B cell (primary cell): Measurements from ENCODE around the gene ILF3. TPM values are rescaled to one million over a fixed set of nuclear protein-coding genes. Genes with fewer than 3 reads are reported as not detected.

Experiments
- ATAC-seq: fragments of 200-7000 bp; cut with Tn5 transposase; one replicate; pipeline ENCODE4 v1.10.0; 2021; ENCODE audit warnings: low read depth, mild to moderate bottlenecking, moderate number of reproducible peaks, moderate library complexity
- CTCF ChIA-PET: fragments of 350-600 bp; sonication (Branson Sonifier 250); formaldehyde crosslinking; loops from one replicate; lab custom pipeline; 2021; ENCODE audit warnings: antibody characterized with exemption, inconsistent platforms; lab: Charles Lee
- POLR2A ChIA-PET: fragments of 350-600 bp; sonication (Branson Sonifier 250); formaldehyde crosslinking; loops from one replicate; lab custom pipeline; 2021; ENCODE audit warnings: antibody characterized with exemption; lab: Charles Lee
- DNase-seq: peaks from one replicate; pipeline ENCODE4 v3.0.0; 2013
- H2AFZ ChIP-seq: 2 replicates; pipeline ENCODE4 v1.6.1; 2012; ENCODE audit warnings: mild to moderate bottlenecking, low read depth, low read length; ENCODE audit not compliant: insufficient read depth, poor library complexity, severe bottlenecking
- H3K27ac ChIP-seq, 2 donors: 1 replicate in 1 of 2; 2 replicates in 1 of 2; pipeline ENCODE4 v1.5.1; 2012 to 2013; ENCODE audit warnings: low read length in 2 of 2, mild to moderate bottlenecking in 2 of 2, moderate library complexity in 1 of 2
- H3K27me3 ChIP-seq, 4 experiments: fragments of 200-600 bp in 1 of 4; sonication (generic) in 1 of 4; replicated peaks in 1 of 4; 1 replicate in 2 of 4; 2 replicates in 2 of 4; pipeline versions ENCODE4 v1.6.1 to v1.7.0; 2013 to 2016; ENCODE audit warnings: low read length in 3 of 4, mild to moderate bottlenecking in 2 of 4, mixed read lengths in 1 of 4, moderate library complexity in 1 of 4; ENCODE audit not compliant: insufficient read depth in 4 of 4, control insufficient read depth in 3 of 4; ENCODE audit errors: control extremely low read depth in 1 of 4
- H3K36me3 ChIP-seq, 2 experiments: replicated peaks in 1 of 2; 1 replicate in 1 of 2; 2 replicates in 1 of 2; pipeline versions ENCODE4 v1.6.1 to v1.7.1; 2013; ENCODE audit warnings: low read length in 1 of 2; ENCODE audit not compliant: insufficient read depth in 2 of 2, control insufficient read depth in 1 of 2; ENCODE audit errors: control extremely low read depth in 1 of 2, extremely low read depth in 1 of 2
- H3K4me1 ChIP-seq, 2 donors: fragments of 200-600 bp in 1 of 2; sonication (generic) in 1 of 2; 1 replicate in 1 of 2; 2 replicates in 1 of 2; pipeline versions ENCODE4 v1.5.1 to v1.6.1; 2013 to 2017; ENCODE audit warnings: low read length in 2 of 2; ENCODE audit not compliant: control insufficient read depth in 2 of 2, insufficient read depth in 2 of 2
- H3K4me2 ChIP-seq: replicated peaks from 2 replicates; pipeline ENCODE3; 2012; ENCODE audit warnings: mild to moderate bottlenecking, low read depth, low read length; ENCODE audit not compliant: poor library complexity, severe bottlenecking
- H3K4me3 ChIP-seq, 5 experiments: fragments of 200-600 bp in 1 of 5; sonication (generic) in 1 of 5; 1 replicate in 3 of 5; 2 replicates in 2 of 5; pipeline versions ENCODE4 v1.5.1 to v1.7.0; 2011 to 2016; ENCODE audit warnings: low read length in 4 of 5, mild to moderate bottlenecking in 4 of 5, low read depth in 2 of 5, control low read depth in 1 of 5, moderate library complexity in 1 of 5; ENCODE audit not compliant: insufficient read depth in 1 of 5; ENCODE audit errors: control extremely low read depth in 1 of 5, extremely low read depth in 1 of 5
- H3K79me2 ChIP-seq: fragments of 200-600 bp; sonication (generic); one replicate; pipeline ENCODE4 v1.6.0; 2016; ENCODE audit warnings: low read length; ENCODE audit not compliant: control insufficient read depth, insufficient read depth
- H3K9ac ChIP-seq: fragments of 200-600 bp; sonication (generic); 2 replicates; pipeline ENCODE4 v1.6.1; 2017; ENCODE audit warnings: mild to moderate bottlenecking, low read length, moderate library complexity
- H3K9me3 ChIP-seq, 3 donors: one replicate each; pipeline versions ENCODE4 v1.6.1 to v1.7.1; 2013; ENCODE audit warnings: low read length in 2 of 3; ENCODE audit not compliant: control insufficient read depth in 2 of 3, insufficient read depth in 1 of 3; ENCODE audit errors: control extremely low read depth in 1 of 3
- H4K20me1 ChIP-seq: 2 replicates; pipeline ENCODE4 v1.6.0; 2012; ENCODE audit warnings: mild to moderate bottlenecking, low read length; ENCODE audit not compliant: insufficient read depth, control insufficient read depth, poor library complexity, severe bottlenecking
- H3K27ac Mint-ChIP-seq: one replicate; pipeline ENCODE4 v1.8.0; 2021; ENCODE audit warnings: mixed read lengths
- H3K27me3 Mint-ChIP-seq: one replicate; pipeline ENCODE4 v1.8.0; 2021; ENCODE audit warnings: mixed read lengths
- H3K4me1 Mint-ChIP-seq: one replicate; pipeline ENCODE4 v1.8.0; 2021; ENCODE audit warnings: mixed read lengths
- H3K4me3 Mint-ChIP-seq: one replicate; pipeline ENCODE4 v1.8.0; 2021; ENCODE audit warnings: mixed read lengths
- H3K9me3 Mint-ChIP-seq: one replicate; pipeline ENCODE4 v1.8.0; 2022; ENCODE audit warnings: mixed read lengths; ENCODE audit not compliant: insufficient read depth
- EZH2 ChIP-seq: IDR thresholded peaks from 2 replicates; pipeline ENCODE4 v1.6.1; 2012; ENCODE audit warnings: borderline replicate concordance, low read depth, mild to moderate bottlenecking, moderate library complexity, low read length; ENCODE audit not compliant: insufficient read depth, poor library complexity, severe bottlenecking
- WGBS: methylation state at CpG from one replicate; pipeline ENCODE4 v1.1.5; 2013; ENCODE audit warnings: missing lambda C conversion rate; ENCODE audit not compliant: insufficient coverage; 5-methylcytosine and 5-hydroxymethylcytosine counted together
- intact Hi-C: fragments of 100-400 bp; cut with micrococcal nuclease; formaldehyde crosslinking; loops from one replicate; pipeline ENCODE4 v1.10.0; 2022
- polyA plus RNA-seq: library from polyadenylated mRNA; depleted of rRNA; stranded (reverse); fragments of >200 nt; gene quantifications from 2 replicates; pipeline ENCODE4 v1.2.3, GENCODE V29; 2012
- total RNA-seq, 2 donors: library from RNA; stranded (reverse); fragments of 120-200 nt in 1 of 2; gene quantifications; 1 replicate in 1 of 2; 2 replicates in 1 of 2; pipeline versions ENCODE4 v1.2.3 to v1.2.4, GENCODE V29; 2013 to 2022
- TF ChIP-seq, protein P1 (sequence below): fragments of 200-600 bp; IDR thresholded peaks from one replicate; pipeline ENCODE4 v1.8.0; 2022; ENCODE audit warnings: antibody characterized with exemption, mild to moderate bottlenecking

ILF3 gene
- total and polyA plus RNA-seq, 2 donors (not counting 1 experiment from before 2014, with no cell fraction given): 189 to 359 TPM

DNA sequence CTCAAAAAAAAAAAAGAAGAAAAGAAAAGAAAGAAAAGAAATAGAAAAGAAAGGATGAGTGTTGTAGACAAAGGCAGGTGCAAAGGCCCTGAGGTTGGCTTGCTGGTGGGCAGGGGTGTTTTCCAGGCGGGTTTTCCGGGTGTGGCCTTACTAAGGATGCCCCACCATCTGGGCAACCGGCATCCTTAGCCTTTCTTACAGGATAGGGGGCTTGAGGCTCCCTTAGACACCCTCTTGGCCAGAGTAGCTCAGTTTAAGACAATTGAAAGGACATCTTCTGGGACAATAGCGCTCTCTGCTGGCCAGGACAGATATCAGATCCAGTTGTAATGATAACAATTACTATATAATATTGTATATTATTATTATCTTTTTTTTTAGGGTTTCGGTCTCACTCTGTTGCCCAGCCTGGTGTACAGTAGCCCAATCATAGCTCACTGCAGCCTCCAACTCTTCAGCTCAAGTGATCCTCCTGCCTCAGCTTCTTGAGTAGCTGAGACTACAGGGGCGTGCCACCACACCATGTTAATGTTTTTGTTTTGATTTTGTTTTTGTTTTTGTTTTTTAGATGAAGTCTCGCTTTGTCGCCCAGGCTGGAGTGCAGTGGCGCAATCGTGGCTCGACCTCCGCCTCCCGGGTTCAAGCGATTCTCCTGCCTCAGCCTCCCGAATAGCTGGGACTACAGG is 45.6 kb downstream of the ILF3 start:
- ATAC-seq: no peak
- peak overlapping the region; percentile 19 for H3K4me3 Mint-ChIP-seq

More for the DNA sequence above, 45.6 kb downstream of the ILF3 start:
- DNase-seq: peak; percentile 77
- no peak overlapping the region for H3K4me2 ChIP-seq
- no peaks in the 10 kb centered on the region for H3K27me3 Mint-ChIP-seq
- no peak overlapping the region for H3K4me3 ChIP-seq
- H3K4me1 ChIP-seq: peaks cover 15 to 29% of the 10 kb centered on the region in 2 donors
- peaks cover 8% of the 10 kb centered on the region for H4K20me1 ChIP-seq
- ChIA-PET CTCF (interaction anchor here (0.6 to 4.9 kb wide), 44 partner anchors 11 to 296 kb away, joined by 3 to 102 read pairs (median 4); partner anchors contain the start of genes CDC37, DNM2, KEAP1 and TMED1), POLR2A (interaction anchor here (0.7 to 0.8 kb wide), 4 partner anchors 55 to 1563 kb away, joined by 3 to 5 read pairs (median 4); no protein-coding TSS in a partner anchor)
- intact Hi-C loops: loop anchor here (1.0 to 5.0 kb wide), 4 partner anchors 17 to 189 kb away; partner anchors contain the start of genes CDKN2D and KRI1
- H3K36me3 ChIP-seq: no peaks in the 10 kb centered on the region
- peaks cover 26% of the 10 kb centered on the region for H3K4me1 Mint-ChIP-seq
- H3K27ac Mint-ChIP-seq: no peak overlapping the region
- H3K27me3 ChIP-seq: no peaks in the 10 kb centered on the region
- no peak overlapping the region for H3K27ac ChIP-seq
- TF ChIP-seq EZH2: no peak
- TF ChIP-seq, protein P1, sequence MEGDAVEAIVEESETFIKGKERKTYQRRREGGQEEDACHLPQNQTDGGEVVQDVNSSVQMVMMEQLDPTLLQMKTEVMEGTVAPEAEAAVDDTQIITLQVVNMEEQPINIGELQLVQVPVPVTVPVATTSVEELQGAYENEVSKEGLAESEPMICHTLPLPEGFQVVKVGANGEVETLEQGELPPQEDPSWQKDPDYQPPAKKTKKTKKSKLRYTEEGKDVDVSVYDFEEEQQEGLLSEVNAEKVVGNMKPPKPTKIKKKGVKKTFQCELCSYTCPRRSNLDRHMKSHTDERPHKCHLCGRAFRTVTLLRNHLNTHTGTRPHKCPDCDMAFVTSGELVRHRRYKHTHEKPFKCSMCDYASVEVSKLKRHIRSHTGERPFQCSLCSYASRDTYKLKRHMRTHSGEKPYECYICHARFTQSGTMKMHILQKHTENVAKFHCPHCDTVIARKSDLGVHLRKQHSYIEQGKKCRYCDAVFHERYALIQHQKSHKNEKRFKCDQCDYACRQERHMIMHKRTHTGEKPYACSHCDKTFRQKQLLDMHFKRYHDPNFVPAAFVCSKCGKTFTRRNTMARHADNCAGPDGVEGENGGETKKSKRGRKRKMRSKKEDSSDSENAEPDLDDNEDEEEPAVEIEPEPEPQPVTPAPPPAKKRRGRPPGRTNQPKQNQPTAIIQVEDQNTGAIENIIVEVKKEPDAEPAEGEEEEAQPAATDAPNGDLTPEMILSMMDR: peak; percentile 77
- peaks cover 0 to 8% (median 0%) of the 10 kb centered on the region in 3 donors for H3K9me3 ChIP-seq
- no peaks in the 10 kb centered on the region for H3K9me3 Mint-ChIP-seq
- 60% methylated on average over 9 of the region's 15 CpGs for WGBS
- no peak overlapping the region for H3K9ac ChIP-seq
- no peaks in the 10 kb centered on the region for H3K79me2 ChIP-seq
- no peak overlapping the region for H2AFZ ChIP-seq
